Stromal cell of bone marrow (primary cell): ENCODE data around the gene GABBR2.
"Not testable (repeated sequence)": the region's sequence is repeated elsewhere in the genome, so short reads cannot be mapped to it uniquely, and the experiment has no call there.

ENCODE experiments used
- DNase-seq: peaks from one replicate; pipeline ENCODE4 v3.0.0-alpha.2; 2012; ENCODE audit warnings: low read depth

The GABBR2 gene

GRCh38 chr9:98593354-98594253, 115.1 kb downstream of the GABBR2 start:
- no peak for DNase-seq

GRCh38 chr9:98591696-98592095, 117.0 kb downstream of the GABBR2 start:
- DNase-seq: no peak

DNA sequence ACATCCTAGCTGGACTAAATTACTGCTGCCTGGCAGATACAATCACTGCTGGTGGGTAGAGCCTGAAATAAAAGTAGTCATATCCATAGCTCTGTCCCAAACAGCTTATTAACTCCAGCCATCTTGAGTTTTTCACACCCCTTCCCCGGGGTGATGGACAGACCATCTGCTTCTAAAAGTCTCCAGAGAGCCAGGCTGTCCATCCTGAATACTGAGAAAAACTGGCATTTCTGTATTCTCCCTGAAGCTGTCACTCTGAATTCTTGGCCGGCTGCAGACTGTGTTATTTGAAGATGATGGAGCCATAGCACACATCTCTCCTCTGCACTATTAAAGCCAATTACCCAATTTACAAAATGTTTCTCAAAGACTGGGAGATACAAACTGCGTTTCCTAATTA, 118.6 kb downstream of the GABBR2 start:
- DNase-seq: no peak

DNA sequence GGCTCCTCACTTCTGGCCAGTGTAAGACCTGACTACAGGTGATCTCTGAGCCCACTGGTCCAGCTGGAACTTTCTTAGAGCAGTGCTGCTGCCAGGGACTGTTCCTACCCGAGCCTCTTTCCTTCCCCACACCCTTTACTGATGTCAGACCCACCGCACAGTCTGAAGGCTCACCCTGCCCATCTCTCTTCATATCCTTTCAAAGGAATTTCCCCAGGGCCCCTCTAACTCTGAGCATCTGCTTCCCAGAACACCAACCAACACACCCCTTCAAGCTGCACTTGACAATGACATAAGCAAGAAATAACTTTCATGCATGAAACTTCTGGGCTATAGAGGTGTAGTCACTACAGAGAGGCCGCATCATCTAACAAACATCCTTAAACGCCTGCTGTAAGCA, 119.6 kb downstream of the GABBR2 start:
- no peak for DNase-seq

- DNase-seq: not testable (repeated sequence)
Measured at GRCh38 chr9:98584853-98585438, 123.8 kb downstream of the GABBR2 start.

DNA sequence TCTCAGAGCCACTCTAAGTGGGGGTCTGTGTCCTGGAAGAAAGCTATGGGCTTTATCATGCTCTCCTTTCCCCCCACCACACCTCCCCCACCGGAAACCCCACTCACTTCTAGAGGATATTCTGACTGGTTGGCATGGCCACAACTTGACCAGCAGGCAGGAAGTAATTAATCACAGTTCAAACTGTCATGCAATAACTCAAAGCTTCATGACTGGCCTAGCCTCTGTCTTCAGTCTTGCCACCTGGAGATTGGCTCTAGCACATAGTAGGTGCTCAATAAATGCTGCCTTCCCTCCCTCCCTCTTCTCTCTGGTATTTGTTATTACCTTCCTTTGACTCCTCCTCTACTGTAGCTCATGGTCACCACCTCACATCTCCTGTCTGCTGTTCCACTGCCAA, 124.7 kb downstream of the GABBR2 start:
- no peak for DNase-seq

DNA sequence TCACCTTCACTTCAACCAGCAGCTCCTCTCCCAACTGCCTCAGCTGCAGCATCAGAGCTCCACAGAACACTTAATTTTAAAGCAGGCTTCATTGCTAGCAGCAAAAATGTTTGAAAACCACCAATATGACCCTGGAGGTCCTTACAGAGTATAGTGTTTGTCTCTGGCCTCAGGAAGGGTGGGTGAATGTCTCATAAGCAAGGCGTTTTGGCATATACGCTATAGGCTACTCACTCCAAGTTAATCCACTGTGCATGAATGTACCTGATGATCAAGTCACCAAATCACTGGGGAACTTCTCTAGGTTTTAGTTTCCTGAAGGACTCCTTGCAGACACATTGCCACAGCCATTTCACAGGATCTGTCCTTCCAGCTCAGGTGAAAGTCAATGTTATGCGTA, 125.3 kb downstream of the GABBR2 start:
- DNase-seq: no peak

- DNase-seq: no peak
Measured at GRCh38 chr9:98580956-98581355, 127.8 kb downstream of the GABBR2 start.

GRCh38 chr9:98579700-98580099, 129.0 kb downstream of the GABBR2 start:
- DNase-seq: no peak

GRCh38 chr9:98577446-98577845, 131.3 kb downstream of the GABBR2 start:
- no peak for DNase-seq

- DNase-seq: no peak
Measured at GRCh38 chr9:98576859-98577258, 131.9 kb downstream of the GABBR2 start.

DNA sequence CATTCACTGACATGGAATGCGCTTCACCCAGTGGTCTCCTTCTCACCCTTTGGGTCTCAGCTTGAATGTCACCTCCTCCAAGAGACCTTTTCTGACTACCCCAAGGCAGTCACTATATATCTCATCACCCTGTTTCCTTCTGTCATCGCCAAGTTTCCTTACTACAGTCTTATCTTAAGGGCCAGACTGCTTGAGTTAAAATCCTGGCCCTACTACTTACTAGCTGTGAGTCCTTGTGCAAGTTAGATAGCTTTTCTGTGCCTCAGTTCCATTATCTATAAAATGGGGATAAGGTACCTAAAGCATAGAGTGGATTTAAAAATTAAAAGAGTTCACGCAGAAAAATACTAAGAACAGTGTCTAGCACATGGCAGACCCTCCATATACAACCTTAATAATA, 132.4 kb downstream of the GABBR2 start:
- no peak for DNase-seq

GRCh38 chr9:98575379-98576346, 133.1 kb downstream of the GABBR2 start:
- DNase-seq: no peak

DNA sequence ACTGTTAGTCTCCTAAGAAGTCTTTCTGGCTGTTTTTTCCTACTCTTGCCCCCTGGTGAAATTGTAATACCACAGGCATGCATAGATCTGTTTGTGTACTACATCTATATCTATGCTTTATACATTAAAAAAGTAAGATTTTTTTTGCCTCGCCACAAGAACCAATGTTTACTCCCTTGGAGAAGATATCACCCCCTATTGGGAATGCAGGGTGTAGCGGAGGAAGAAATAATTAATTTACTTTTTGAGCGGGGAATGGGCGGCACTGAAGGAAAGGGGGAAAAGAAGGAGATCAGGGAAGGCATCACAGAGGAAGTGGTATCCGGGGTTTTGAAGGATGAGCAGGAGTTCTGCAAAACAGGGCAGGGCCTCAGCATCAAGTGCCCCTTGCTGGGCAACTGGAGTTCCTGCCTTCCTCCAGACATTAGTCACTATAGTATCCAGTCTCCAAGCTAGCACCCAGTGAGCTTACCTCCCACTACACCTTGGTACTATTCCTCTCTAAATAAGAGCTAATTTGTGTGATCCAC, 134.9 kb downstream of the GABBR2 start:
- no peak for DNase-seq

DNA sequence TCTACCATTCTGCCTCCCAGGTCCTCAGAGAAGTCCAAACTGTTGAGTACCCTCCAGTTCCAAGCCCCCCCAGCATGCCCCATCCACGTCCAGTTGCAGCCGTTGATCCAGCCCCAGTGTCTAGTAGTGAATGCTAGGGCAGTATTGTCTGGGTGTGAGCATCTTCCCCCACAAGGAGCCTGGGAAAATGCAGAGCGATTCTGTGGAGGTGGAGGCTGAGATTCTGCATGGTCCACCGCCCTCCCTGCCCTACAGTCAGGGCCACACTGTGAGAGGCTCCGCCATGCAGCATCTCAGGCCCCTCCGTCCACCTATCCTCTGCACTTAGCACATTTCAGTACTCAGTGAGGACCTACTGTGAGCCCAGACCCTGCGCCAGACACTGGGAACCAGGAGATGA, 135.9 kb downstream of the GABBR2 start:
- no peak for DNase-seq

DNA sequence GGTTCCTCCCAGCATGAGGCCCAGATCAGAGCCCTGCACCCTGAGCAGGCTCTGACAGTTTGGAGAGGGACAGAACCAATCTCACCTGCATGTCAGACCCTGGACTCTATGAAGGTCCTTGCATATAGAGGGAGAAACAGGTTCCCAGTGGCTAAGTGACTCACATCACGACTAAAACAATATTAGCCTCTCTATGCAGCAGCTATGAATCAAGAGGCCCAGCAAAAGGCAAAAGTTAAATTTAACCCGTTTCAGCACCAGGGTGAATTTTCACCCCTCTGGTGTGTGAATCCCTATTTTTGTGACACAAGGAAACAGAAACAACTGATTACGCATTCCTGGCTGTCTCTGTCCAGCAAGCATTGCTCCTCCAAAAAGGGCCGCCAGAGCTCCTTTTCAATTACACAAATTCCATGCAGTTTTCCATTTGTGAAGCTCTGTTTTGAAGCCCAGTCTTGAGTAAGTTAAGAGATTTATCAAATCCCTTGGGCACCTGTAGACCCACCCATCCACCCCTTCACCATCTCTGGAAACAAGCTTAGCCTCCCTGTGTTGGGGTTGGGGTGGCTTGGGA, 136.6 kb downstream of the GABBR2 start:
- DNase-seq: no peak

DNA sequence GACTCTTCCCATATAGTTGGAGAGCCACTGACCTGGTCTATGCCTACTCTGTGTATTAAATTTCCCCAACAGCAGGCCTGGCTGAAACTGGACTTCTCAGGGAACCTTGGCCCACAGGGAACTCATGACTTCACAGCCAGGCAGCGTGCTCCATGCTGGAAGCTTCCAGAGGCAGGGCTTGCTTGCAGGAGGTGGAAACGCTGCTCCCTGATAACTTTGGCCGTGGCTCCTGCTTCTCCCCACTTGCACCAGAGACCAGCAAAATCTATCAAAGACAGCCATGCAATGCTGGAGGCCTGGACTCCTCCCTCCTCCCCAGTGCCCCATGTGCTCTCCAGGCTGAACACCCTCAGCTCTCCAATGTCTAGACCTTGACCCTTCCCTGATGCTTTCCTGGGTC, 137.1 kb downstream of the GABBR2 start:
- no peak for DNase-seq

DNA sequence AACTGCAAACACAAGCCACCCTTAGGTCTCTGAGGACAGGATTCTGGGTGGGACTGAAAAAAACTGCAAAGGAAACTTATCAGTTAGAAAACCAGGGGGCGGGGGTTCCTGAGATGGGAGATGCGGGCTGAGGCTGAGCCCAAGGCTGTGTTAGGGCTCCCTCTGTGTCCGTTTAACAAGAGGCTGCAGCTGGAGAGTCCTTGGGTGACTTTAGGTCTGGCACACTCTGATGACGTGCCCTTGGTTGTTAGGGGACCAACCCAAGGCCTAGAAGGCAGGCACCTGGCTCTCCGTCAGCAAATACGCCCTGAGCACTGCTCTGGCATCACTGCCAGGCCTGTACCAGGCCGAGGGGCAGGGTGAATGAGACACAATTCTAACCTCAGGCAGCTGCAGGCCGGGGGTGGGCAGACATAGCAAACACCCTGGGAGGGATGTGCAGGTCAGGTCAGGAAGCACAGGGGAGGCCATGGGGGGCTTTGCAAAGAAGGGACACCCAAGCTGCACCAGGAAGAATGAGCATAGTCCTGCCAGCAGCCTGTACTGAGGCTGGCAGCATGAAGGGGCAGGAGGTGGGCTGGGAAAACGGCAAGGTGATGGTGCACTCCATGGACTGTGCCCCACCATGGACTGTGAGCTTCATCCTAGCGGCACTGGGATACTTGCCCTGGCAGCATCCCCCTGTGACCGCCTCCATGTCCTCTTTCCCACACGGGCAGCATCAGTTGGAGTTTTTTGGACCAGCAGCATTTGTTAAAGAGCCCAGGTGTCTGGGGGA, 137.9 kb downstream of the GABBR2 start:
- no peak for DNase-seq

- no peak for DNase-seq
Measured at GRCh38 chr9:98570055-98570454, 138.7 kb downstream of the GABBR2 start.

DNA sequence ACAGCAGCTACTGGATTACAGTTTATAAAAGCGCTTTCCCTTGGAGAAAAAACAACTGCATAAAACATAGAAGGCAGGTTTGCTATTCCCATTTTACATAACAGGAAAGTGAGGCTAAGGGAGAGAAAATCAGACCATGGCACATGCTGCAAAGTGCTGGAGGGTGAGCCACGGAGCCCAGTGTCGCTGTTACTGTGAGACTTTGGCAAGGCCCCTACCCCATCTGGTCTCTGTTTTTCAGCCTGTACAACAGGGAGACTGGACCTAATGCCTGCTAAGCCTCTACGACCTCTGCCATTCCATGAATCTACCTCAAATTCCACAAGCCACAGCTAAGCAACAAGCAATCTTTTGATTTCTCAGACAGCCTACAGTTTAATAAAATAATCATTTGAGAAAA, 139.2 kb downstream of the GABBR2 start:
- DNase-seq: no peak

DNA sequence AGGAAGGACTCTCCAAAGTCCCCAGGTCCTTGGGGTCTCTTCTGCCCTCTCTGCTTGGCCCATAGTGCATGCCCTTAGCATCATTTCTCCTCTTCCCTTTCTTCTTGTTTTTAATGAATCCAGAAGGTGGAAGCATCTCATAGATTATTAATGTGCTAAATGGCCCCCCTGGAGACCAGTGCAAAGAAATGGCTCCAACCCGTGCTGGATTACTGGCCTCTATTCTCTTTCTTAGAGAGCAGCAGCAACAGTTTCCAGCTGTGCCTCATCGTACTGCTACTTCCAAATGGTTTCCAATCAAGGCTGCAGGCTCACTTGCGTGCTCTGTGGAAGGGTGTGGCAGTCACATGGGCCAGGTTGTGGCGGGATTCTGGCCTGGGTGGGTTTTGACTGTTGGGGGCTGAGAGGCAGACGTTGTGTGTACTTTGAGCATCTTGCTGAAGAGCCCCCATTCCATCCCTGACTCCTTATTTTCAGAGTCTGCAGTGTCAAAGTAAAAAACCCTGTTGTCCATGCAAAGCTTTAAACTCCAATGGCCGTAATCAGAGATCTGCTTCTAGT, 139.7 kb downstream of the GABBR2 start:
- DNase-seq: no peak
